K562 (cell line): ENCODE results near the gene ARFRP1. TPM values are rescaled to one million over a fixed set of nuclear protein-coding genes. Genes with fewer than 3 reads are reported as not detected.

Experiments used
- ADNP ChIP-seq: fragments of 200-800 bp; sonication (Bioruptor generic); IDR thresholded peaks from 2 replicates; pipeline ENCODE4 v1.6.1; 2016; ENCODE audit warnings: missing genetic modification characterization, missing compliant biosample characterization
- BCOR ChIP-seq: fragments of 450-650 bp; IDR thresholded peaks from 2 replicates; pipeline ENCODE4 v1.6.1; 2016
- CREM ChIP-seq: IDR thresholded peaks from 2 replicates; pipeline ENCODE4 v1.6.1; 2014; ENCODE audit warnings: antibody characterized with exemption, low read depth
- HNRNPL ChIP-seq: fragments of 200-400 bp; formaldehyde crosslinking; IDR thresholded peaks from 2 replicates; pipeline ENCODE4 v1.6.1; 2017; ENCODE audit warnings: low read depth, mild to moderate bottlenecking, low read length
- IRF9 ChIP-seq: fragments of 450-650 bp; IDR thresholded peaks from 2 replicates; pipeline ENCODE4 v1.6.1; 2016; ENCODE audit warnings: missing biosample characterization, missing genetic modification characterization
- MEF2A ChIP-seq: IDR thresholded peaks from 2 replicates; pipeline ENCODE4 v1.6.1; 2011; ENCODE audit warnings: low read depth, mild to moderate bottlenecking, low read length, moderate library complexity; ENCODE audit not compliant: control insufficient read depth
- MEIS2 ChIP-seq: fragments of 450-650 bp; IDR thresholded peaks from 2 replicates; pipeline ENCODE4 v1.6.1; 2014; ENCODE audit warnings: mild to moderate bottlenecking; ENCODE audit not compliant: partially characterized antibody
- MXD1 ChIP-seq: fragments of 250-450 bp; sonication (Bioruptor Pico); IDR thresholded peaks from 2 replicates; pipeline ENCODE4 v1.8.0; 2021; ENCODE audit warnings: borderline replicate concordance, mild to moderate bottlenecking, moderate library complexity; ENCODE audit not compliant: poor library complexity, severe bottlenecking
- PHF8 ChIP-seq: fragments of 200-600 bp; sonication (generic); IDR thresholded peaks from 2 replicates; pipeline ENCODE4 v1.6.1; 2012; ENCODE audit warnings: mixed run types, mild to moderate bottlenecking, inconsistent platforms, low read length, moderate library complexity, borderline replicate concordance
- POU5F1 ChIP-seq: fragments of 150-350 bp; IDR thresholded peaks from 2 replicates; pipeline ENCODE4 v1.6.1; 2014; ENCODE audit warnings: borderline replicate concordance, low read length, low read depth, mild to moderate bottlenecking; ENCODE audit not compliant: partially characterized antibody
- RBM17 ChIP-seq: fragments of 200-400 bp; formaldehyde crosslinking; IDR thresholded peaks from 2 replicates; pipeline ENCODE4 v1.6.1; 2017; ENCODE audit warnings: low read depth, mild to moderate bottlenecking, low read length, borderline replicate concordance
- RBM34 ChIP-seq: fragments of 200-400 bp; formaldehyde crosslinking; IDR thresholded peaks from 2 replicates; pipeline ENCODE4 v1.6.1; 2018; ENCODE audit warnings: low read length, borderline replicate concordance; ENCODE audit not compliant: insufficient read depth
- SIN3A ChIP-seq, 2 experiments: fragments of 150-350 bp in 1 of 2; IDR thresholded peaks; 2 replicates each; pipeline ENCODE4 v1.6.1; 2011 to 2016; ENCODE audit warnings: borderline replicate concordance in 2 of 2, low read depth in 2 of 2, low read length in 2 of 2, mild to moderate bottlenecking in 2 of 2, moderate library complexity in 2 of 2; ENCODE audit not compliant: control insufficient read depth in 1 of 2
- SIN3B ChIP-seq: fragments of 450-650 bp; IDR thresholded peaks from 2 replicates; pipeline ENCODE4 v1.6.1; 2017; ENCODE audit warnings: low read depth, mild to moderate bottlenecking, moderate library complexity
- SMARCE1 ChIP-seq: fragments of 450-650 bp; IDR thresholded peaks from 2 replicates; pipeline ENCODE4 v1.7.1; 2016; ENCODE audit warnings: mild to moderate bottlenecking
- SRSF1 ChIP-seq: fragments of 200-400 bp; formaldehyde crosslinking; IDR thresholded peaks from 2 replicates; pipeline ENCODE4 v1.6.1; 2017; ENCODE audit warnings: mild to moderate bottlenecking, low read depth, low read length, moderate library complexity
- STAT5A ChIP-seq: IDR thresholded peaks from 2 replicates; pipeline ENCODE4 v1.6.1; 2012; ENCODE audit warnings: low read length, inconsistent platforms, borderline replicate concordance
- TEAD2 ChIP-seq: fragments of 450-650 bp; IDR thresholded peaks from 2 replicates; pipeline ENCODE4 v1.6.1; 2016; ENCODE audit warnings: missing genetic modification characterization, control low read depth, missing compliant biosample characterization
- TFAP4 ChIP-seq: sonication (generic); formaldehyde crosslinking; IDR thresholded peaks from 2 replicates; pipeline ENCODE4 v1.8.0; 2022; ENCODE audit warnings: missing genetic modification reagents, mild to moderate bottlenecking, moderate library complexity, borderline replicate concordance
- YBX1 ChIP-seq: fragments of 450-650 bp; IDR thresholded peaks from 2 replicates; pipeline ENCODE4 v1.7.1; 2016; ENCODE audit warnings: mild to moderate bottlenecking
- ZBTB1 ChIP-seq: sonication (generic); formaldehyde crosslinking; IDR thresholded peaks from 2 replicates; pipeline ENCODE4 v1.8.1; 2023; ENCODE audit warnings: missing genetic modification reagents, low read depth, mild to moderate bottlenecking, borderline replicate concordance
- ZC3H8 ChIP-seq: fragments of 450-650 bp; IDR thresholded peaks from 2 replicates; pipeline ENCODE4 v1.6.1; 2017
- ZNF140 ChIP-seq: fragments of 250-450 bp; sonication (Bioruptor Pico); IDR thresholded peaks from 2 replicates; pipeline ENCODE4 v1.8.0; 2021; ENCODE audit warnings: moderate library complexity, mild to moderate bottlenecking, inconsistent platforms
- ZNF282 ChIP-seq: sonication (generic); formaldehyde crosslinking; IDR thresholded peaks from 2 replicates; pipeline ENCODE4 v1.8.1; 2023; ENCODE audit warnings: missing genetic modification reagents
- ZNF584 ChIP-seq: fragments of 200-800 bp; sonication (Bioruptor generic); IDR thresholded peaks from 2 replicates; pipeline ENCODE4 v1.6.1; 2016; ENCODE audit warnings: low read depth, mild to moderate bottlenecking, missing genetic modification characterization, missing compliant biosample characterization
- ZNF76 ChIP-seq: fragments of 250-450 bp; sonication (Bioruptor Pico); IDR thresholded peaks from 2 replicates; pipeline ENCODE4 v1.4.0; 2020; ENCODE audit warnings: mild to moderate bottlenecking, moderate library complexity, borderline replicate concordance
- ZNF77 ChIP-seq: fragments of 250-450 bp; sonication (Bioruptor Pico); IDR thresholded peaks from 2 replicates; pipeline ENCODE4 v1.5.0; 2020
- polyA plus RNA-seq, 8 experiments: library from polyadenylated mRNA; depleted of rRNA in 4 of 8; stranded (reverse) in 5 of 8; unstranded in 3 of 8; fragments of >200 nt; fragmentation: Nextera tagmentation in 2 of 8; fragmentation: Illumina TruSeq in 1 of 8; extraction: Ambion mirVana in 2 of 8; extraction: Trizol in 1 of 8; gene quantifications; 2 replicates each; pipeline versions ENCODE4 v1.2.1 to v1.2.3, GENCODE V29; 2011 to 2014; ENCODE audit warnings: inconsistent platforms in 1 of 8, missing spikeins in 1 of 8
- total RNA-seq, 7 experiments: library from RNA; depleted of rRNA in 6 of 7; stranded (reverse); fragments of >200 nt in 6 of 7; fragmentation: Illumina TruSeq in 2 of 7; extraction: Trizol in 2 of 7; gene quantifications; 2 replicates each; pipeline versions ENCODE4 v1.2.1 to v1.2.3, GENCODE V29; 2011 to 2021; ENCODE audit warnings: low replicate concordance in 1 of 7

ARFRP1 gene
- total and polyA plus RNA-seq, 9 of the 15 experiments (the other 6 are each of a cell fraction or from before 2014, with no cell fraction given): 2.2 to 78.9 (median 37.3) TPM

GRCh38 chr20:63740627-63741353 lies 33.0 kb upstream of the ARFRP1 start (continued):
- no peak for TF ChIP-seq POU5F1
- TF ChIP-seq RBM17: no peak
- peak; percentile 19; the same call in 1 of the 2 replicates for TF ChIP-seq PHF8
- TF ChIP-seq SRSF1: no peak
- TF ChIP-seq MXD1 (CRISPR knock-in tag): no peak
- peak; percentile 83 for TF ChIP-seq IRF9 (tag)
- TF ChIP-seq TFAP4 (CRISPR knock-in tag): peak; percentile 96
- no peak for TF ChIP-seq TEAD2 (tag)
- peak; percentile 51 for TF ChIP-seq MEIS2
- TF ChIP-seq ZBTB1 (CRISPR knock-in tag): no peak
- TF ChIP-seq ZNF77: no peak
- no peak for TF ChIP-seq YBX1
- no peak for TF ChIP-seq ADNP (tag)
- TF ChIP-seq STAT5A: no peak
- peak; percentile 24; the same call in 1 of the 2 replicates for TF ChIP-seq CREM
- no peak for TF ChIP-seq ZC3H8
- TF ChIP-seq ZNF584 (CRISPR knock-in tag): no peak
- TF ChIP-seq SIN3A (IDR thresholded peaks at IDR 0.05; ENCODE audit: borderline replicate concordance in 2 of 2, control insufficient read depth in 1 of 2, low read depth in 2 of 2, low read length in 2 of 2): peak; percentile 57 to 83; a peak in 2 of 4 replicates
- TF ChIP-seq HNRNPL: 0 out of 2 replicates have a peak, but pooled peaks have one; percentile 8
- TF ChIP-seq RBM34: no peak
- TF ChIP-seq ZNF140: no peak
- no peak for TF ChIP-seq ZNF76 (CRISPR knock-in tag)
- no peak for TF ChIP-seq MEF2A
- no peak for TF ChIP-seq SIN3B
- no peak for TF ChIP-seq BCOR
- TF ChIP-seq SMARCE1: no peak
- no peak for TF ChIP-seq ZNF282 (CRISPR knock-in tag)
